HG03066 (cell line): Measurements from ENCODE around the gene SGSM2.
A peak's percentile ranks its signal among the peaks of the same experiment; 100 is the strongest.

ENCODE experiments used
- ATAC-seq: cut with Tn5 transposase; IDR thresholded peaks from one replicate; pipeline ENCODE4 v1.9.1; 2021; ENCODE audit warnings: low read depth; ENCODE audit not compliant: unreplicated experiment

Gene SGSM2

DNA sequence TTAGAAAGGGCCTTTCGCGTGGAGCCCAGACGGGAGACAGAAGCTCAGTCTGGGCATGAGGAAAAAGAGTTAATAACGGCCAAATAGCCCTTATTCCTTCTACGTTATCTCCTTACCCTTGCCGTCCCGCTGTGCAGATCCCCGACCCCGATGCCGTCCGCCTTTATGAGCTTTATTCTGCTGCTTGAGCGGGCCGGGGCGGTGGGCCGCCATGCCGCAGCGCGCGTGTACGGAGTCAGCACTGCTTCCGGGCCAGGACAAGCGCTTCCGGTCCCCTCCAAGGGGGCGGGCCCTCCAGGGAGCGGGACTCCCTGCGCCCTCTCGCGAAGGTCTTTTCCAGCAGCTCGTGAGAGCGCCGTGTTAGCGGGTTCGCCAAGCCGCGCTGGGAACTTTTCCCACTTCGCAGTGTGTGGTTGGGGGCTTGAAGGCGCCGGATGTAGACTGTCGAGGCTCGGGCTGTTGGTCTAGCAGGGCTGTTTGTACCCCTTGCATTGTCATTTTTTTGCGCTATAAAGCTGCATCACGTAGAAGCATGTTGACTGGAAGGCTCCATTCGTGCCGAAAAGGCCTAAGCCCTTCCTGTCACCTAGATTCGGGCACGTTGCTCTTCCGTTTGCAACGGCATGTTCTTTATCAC is 968 bp upstream of the SGSM2 start, which contains the start of gene TSR1:
TSS of gene TSR1 (minus strand) at position 243 of the 637 bp plus-strand sequence. CDS start at position 213, 30 bp downstream.
- peak; percentile 78 for ATAC-seq

DNA sequence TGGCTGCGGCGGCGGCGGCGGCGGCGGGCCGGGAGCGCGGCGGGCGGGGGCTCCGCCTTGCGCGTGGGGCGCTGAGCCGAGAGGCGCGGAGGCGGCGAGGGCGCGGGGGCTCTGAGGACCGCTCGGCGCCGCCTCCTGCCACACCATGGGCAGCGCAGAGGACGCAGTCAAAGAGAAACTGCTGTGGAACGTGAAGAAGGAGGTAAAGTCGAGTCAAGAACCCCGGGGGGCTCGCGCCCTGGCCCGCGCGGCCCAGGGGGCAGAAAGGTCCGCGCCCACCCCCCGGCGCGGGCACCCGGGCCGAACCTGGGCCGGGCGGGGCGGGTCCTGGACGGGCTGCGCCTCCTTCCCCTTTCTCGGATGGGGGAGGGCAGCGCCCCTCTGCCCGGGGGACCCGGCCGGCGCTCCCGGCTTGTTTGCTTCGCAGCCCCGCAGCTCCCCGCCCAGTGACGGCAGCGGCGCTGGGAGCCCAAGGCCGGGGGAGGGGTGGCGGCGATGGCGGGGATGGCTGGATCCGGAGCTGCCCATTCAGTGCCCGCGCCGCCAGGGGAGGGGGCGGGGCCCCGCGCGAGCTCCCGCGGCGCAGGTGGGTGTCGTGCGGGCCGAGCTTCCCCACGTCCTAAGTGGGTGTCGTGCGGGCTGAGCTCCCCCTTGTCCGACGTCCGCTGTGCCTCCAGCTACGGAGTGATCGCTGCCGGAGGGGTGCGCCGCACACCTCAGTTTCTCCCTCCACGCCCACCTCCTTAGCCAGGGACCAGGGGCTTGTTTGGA is 428 bp downstream of the SGSM2 start:
- no peak for ATAC-seq

DNA sequence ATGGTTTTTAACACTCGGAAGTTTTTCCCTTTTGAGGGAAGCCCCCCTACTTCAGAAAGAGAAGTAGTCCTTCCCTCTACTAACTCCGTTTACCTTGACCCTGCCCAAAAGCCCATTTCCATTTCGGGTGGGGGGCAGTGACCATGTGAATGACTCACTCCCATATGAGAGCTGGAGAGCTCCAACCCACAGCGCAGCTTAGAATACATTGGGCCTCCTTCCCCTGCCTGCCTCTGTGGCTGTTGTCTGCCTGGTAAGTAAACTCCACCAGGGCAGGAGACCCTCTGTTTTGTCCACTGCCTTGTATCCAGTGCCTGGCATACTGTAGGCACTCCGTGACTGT is 985 bp downstream of the SGSM2 start:
- ATAC-seq = no peak

- ATAC-seq = no peak
Measured at GRCh38 chr17:2343421-2343820, 6.1 kb downstream of the SGSM2 start.

GRCh38 chr17:2344528-2344927 is 7.2 kb downstream of the SGSM2 start:
- no peak for ATAC-seq

GRCh38 chr17:2346475-2346874 is 9.2 kb downstream of the SGSM2 start:
- ATAC-seq = no peak

DNA sequence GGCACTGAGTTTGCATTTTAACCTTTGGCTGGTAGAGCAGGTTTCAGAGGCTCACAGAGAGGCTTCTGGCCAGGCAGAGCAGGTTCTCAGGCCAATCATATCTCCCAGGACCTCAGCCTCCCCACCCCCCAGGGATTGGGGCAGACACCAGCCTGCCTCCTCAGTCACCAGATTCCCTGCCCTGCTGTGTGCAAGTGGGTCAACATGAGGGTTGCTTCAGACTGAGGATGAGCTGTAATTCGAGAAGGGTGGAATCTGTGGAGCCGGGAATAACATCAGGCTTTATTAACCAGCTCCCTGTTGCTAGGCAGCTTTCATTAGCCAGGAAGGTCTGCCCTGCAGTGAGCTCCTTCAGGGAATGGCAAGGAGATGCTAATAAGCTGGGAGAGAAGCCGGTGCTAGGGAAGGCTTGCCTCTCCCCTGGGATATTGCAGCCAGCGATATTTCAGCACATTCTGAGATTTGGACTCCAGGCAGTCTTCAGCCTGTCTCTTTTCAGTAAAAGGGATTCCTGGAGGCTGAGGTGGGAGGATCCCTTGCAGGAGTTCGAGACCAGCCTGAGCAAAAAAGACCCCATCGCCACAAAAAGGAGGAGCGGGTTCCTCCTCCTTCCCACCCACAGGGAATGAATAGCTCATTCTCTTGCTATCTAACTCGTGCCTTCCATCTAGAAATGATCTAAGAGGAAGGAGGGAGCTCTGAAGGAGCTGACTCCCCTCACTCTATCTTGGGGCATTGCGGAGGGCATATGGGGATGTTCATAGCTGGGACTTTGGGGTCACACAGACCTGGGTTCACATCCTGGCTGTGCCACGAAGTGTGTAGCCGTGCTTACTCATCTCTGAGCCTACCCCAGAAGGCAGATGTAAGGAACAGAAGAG is 10.7 kb downstream of the SGSM2 start:
- ATAC-seq = no peak

- no peak for ATAC-seq
Measured at GRCh38 chr17:2351269-2351668, 14.0 kb downstream of the SGSM2 start.

DNA sequence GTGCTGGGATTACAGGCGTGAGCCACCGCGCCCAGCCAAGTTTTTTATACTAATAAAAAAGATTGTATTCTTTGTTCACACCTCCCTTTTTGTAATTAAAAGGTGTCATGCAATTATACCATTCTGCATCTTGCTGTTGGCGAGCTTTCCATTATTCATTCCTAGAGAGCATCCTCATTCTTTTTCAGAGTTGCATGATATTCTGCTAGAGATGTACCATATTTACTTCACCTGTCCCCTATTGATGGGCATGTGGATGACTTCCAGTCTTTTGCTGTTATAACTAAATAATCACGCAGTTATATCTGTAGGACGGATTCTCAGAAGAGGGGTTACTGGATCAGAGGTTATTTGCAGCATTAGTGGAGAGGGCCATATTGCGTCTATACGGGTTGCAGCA is 17.0 kb downstream of the SGSM2 start:
- ATAC-seq = no peak

DNA sequence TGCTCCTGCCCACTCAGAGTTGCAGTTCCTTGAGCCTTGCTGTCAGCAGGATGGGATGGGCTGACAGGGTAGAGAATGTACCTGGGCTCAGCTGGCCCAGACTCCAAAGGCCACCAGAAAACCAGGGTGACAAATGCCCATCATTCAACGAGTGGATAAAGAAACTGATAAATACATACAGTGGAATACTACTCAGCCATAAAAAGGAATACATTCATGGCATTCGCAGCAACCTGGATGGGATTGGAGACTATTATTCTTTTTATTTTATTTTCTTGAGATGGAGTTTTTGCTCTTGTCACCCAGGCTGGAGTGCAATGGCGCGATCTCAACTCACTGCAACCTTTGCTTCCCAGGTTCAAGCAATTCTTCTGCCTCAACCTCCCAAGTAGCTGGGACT is 19.9 kb downstream of the SGSM2 start:
- ATAC-seq = no peak

- no peak for ATAC-seq
Measured at GRCh38 chr17:2357931-2358434, 20.7 kb downstream of the SGSM2 start.

DNA sequence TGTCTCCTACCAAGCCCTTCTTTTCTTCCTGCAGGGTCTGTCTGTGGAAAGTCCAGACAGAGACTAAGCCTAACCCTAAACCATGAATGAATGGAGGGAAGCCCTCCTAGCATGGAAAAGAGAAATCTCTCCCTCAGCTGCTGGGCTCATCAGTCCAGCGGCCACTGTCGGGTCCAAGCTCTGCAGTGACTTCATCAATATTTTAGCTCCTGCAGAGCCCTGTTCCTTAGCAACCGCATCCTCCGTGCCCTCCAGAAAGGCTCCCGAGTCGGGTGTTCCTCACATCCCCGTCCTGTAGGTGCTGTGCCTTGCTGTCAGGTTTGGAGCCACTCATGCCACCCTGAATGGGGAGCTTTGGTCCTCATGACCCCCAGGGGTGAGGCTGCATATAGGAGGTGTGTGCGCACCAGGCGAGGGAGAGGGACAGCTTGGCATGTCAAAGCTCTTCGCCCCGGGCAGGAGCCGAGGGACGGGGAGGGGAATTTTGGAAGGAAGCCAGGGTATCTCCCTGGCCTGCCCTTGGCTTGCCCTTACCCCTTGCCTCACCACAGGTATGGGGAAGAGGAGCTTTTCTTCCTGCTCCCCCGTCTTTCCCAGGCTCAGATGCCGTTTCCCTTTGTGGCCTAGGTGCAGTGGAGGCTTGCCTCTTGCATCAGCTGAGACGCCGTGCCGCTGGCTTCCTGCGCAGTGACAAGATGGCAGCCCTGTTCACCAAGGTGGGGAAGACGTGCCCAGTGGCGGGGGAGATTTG is 23.9 kb downstream of the SGSM2 start:
- ATAC-seq = no peak

DNA sequence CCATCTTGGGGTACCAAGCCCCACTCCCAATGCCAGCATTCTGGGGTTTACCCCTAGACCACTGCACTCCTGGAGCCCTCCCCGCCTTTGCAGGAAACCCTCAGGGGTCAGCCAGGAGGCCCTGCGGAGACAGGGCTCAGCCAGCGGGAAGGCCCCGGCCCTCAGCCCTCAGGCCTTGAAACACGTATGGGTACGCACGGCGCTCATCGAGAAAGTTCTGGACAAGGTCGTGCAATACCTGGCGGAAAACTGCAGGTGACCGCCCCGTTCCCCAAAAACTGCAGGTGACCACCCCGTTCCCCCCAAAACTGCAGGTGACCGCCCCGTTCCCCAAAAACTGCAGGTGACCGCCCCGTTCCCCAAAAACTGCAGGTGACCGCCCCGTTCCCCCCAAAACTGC is 24.7 kb downstream of the SGSM2 start:
- ATAC-seq = no peak

- ATAC-seq = no peak
Measured at GRCh38 chr17:2362416-2362815, 25.1 kb downstream of the SGSM2 start.

DNA sequence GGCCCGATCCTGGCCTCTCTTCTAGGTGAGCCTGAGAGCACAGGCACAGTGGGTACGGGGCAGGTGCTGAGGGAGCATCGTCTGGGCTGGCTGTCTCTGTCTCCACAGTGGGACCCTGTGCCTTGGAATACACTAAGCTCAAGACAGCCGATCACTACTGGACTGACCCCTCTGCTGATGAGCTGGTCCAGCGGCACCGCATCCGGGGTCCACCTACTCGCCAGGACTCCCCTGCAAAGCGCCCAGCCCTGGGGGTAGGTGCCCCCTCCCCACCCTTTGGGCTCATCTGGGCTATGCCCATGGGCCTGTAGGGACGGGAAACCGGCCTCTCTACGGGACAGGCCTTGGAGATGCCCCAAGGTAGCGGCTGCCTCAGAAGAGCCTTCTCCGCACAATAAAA is 25.6 kb downstream of the SGSM2 start:
- ATAC-seq = no peak

DNA sequence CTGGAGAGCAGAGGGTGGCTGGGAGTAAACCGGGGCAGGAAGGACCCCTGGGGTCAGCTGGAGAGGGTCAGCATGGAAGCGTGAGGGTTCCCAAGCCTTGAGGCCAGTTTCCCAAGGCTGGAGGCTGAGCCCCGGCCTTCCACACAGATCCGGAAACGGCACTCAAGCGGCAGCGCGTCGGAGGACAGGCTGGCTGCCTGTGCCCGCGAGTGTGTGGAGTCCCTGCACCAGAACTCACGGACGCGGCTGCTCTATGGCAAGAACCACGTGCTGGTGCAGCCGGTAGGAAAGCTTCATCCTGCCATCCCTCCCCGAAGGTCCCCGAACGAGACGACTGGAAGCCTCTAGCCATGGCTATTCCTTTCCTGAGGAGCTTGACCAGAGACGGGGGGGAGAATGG is 26.0 kb downstream of the SGSM2 start:
- ATAC-seq = no peak

DNA sequence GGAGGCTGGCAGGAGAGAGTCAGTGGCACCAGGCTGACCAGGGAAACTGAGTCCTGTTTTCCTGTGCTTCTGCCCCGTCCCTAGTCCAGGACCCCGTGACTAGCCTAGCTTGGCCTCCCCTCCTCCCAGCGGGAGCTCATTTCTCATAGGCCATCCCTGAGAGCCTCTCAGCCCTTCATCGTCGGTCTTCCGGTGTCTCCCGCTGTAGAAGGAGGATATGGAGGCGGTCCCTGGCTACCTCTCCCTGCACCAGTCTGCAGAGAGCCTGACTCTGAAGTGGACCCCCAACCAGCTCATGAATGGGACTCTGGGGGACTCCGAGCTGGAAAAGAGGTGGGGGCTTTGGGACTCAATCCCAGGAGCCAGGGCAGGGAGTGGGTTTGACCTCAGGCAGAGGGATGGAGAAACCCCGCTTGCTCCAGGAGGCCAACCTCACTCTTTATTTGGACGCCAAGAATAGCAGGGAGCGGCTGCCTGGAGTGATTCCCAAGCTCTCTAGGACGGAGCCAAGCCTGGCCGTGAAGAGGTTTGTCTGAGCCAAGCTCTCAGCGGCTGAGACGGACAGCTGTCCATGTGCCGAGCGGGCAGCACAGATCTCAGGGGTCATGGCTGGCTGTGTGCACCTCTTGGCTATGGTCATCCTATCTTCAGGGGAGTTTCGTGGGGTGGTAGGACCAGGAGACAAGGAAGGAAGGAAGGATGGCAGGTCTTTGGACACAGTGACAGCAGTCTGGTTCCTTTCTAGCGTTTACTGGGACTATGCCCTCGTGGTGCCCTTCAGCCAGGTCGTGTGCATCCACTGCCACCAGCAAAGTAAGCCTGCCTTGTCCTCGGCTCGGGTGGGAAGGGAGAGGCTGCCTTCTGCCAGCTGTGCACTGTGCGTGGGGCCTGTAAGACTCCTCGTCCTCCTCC is 26.8 kb downstream of the SGSM2 start:
- no peak for ATAC-seq

GRCh38 chr17:2364763-2365116 is 27.4 kb downstream of the SGSM2 start:
- ATAC-seq = no peak

GRCh38 chr17:2365132-2365531 is 27.8 kb downstream of the SGSM2 start:
- ATAC-seq = no peak
